Activated CD4-positive, alpha-beta T cell treated with anti-CD3 and anti-CD28 coated beads, Interleukin-2, amount 50 U/mL, for 4 hours (primary cell): ENCODE measurements around the gene IL27RA.

ENCODE experiments used
- DNase-seq, 2 experiments: peaks; one replicate each; pipeline ENCODE4 v3.0.0-alpha.2; 2020

IL27RA gene

GRCh38 chr19:14061081-14061749 lies 29.7 kb downstream of the IL27RA start:
- DNase-seq: no peak

- no peak for DNase-seq
These were observed 30.4 kb downstream of the IL27RA start, which contains the start of gene PALM3 for GRCh38 chr19:14061751-14062557. TSS of gene PALM3 (minus strand) at chr19:14062076. CDS start at chr19:14061980, 96 bp downstream.

- no peak for DNase-seq
These were observed 30.9 kb downstream of the IL27RA start for GRCh38 chr19:14062558-14062855.

GRCh38 chr19:14063105-14063504 lies 31.5 kb downstream of the IL27RA start:
- DNase-seq: no peak

- DNase-seq: no peak
These were observed 34.6 kb downstream of the IL27RA start for GRCh38 chr19:14066134-14066533.

GRCh38 chr19:14070268-14071050 lies 38.9 kb downstream of the IL27RA start:
- DNase-seq: no peak

GRCh38 chr19:14072535-14073260 lies 41.1 kb downstream of the IL27RA start, which contains the start of gene MISP3:
TSS of gene MISP3 (plus strand) at chr19:14072786. CDS start at chr19:14073310, 524 bp downstream.
- no peak for DNase-seq

GRCh38 chr19:14073261-14073924 lies 41.8 kb downstream of the IL27RA start:
- peak; percentile 57 to 64 for DNase-seq

- peak in 1 of 2 experiments; percentile 26 for DNase-seq
These were observed 42.6 kb downstream of the IL27RA start for GRCh38 chr19:14073925-14074838.

GRCh38 chr19:14078411-14078810 lies 46.8 kb downstream of the IL27RA start:
- DNase-seq: no peak

GRCh38 chr19:14080887-14081796 lies 49.6 kb downstream of the IL27RA start:
- DNase-seq: peak; percentile 98

- peak in 1 of 2 experiments; percentile 29 for DNase-seq
These were observed 50.5 kb downstream of the IL27RA start for GRCh38 chr19:14081797-14082674.

- no peak for DNase-seq
These were observed 51.1 kb downstream of the IL27RA start for GRCh38 chr19:14082675-14082960.

GRCh38 chr19:14085309-14085995 lies 53.9 kb downstream of the IL27RA start, which contains the start of gene C19orf67:
TSS of gene C19orf67 (minus strand) at chr19:14085783. CDS start at chr19:14085627, 156 bp downstream.
- no peak for DNase-seq

GRCh38 chr19:14086098-14086497 lies 54.5 kb downstream of the IL27RA start:
- no peak for DNase-seq

GRCh38 chr19:14088634-14089411 lies 57.3 kb downstream of the IL27RA start:
- DNase-seq: no peak

GRCh38 chr19:14089412-14089661 lies 57.8 kb downstream of the IL27RA start:
- DNase-seq: no peak
